Memory B cell (primary cell): ENCODE results near the gene LSM10.

Experiments used
- ATAC-seq: fragments of 150-1000 bp; cut with Tn5 transposase; 2 replicates; pipeline ENCODE4 v1.10.0; 2021; ENCODE audit warnings: low read depth, mild to moderate bottlenecking, moderate library complexity
- DNase-seq, 2 donors: peaks; one replicate each; pipeline ENCODE4 v3.0.0; 2022; ENCODE audit warnings: low spot score in 2 of 2
- H3K27ac Mint-ChIP-seq: one replicate; pipeline ENCODE4 v1.8.0; 2022; ENCODE audit warnings: mild to moderate bottlenecking, moderate library complexity, mixed read lengths
- H3K27me3 Mint-ChIP-seq: one replicate; pipeline ENCODE4 v1.8.0; 2022; ENCODE audit warnings: mixed read lengths
- H3K36me3 Mint-ChIP-seq: one replicate; pipeline ENCODE4 v1.8.0; 2022; ENCODE audit warnings: mild to moderate bottlenecking, mixed read lengths
- H3K4me1 Mint-ChIP-seq: one replicate; pipeline ENCODE4 v1.8.0; 2022; ENCODE audit warnings: mixed read lengths
- H3K4me3 Mint-ChIP-seq: one replicate; pipeline ENCODE4 v1.8.0; 2022; ENCODE audit warnings: mild to moderate bottlenecking, moderate library complexity, mixed read lengths
- H3K9me3 Mint-ChIP-seq: one replicate; pipeline ENCODE4 v1.8.0; 2022; ENCODE audit warnings: mixed read lengths

LSM10 gene

DNA sequence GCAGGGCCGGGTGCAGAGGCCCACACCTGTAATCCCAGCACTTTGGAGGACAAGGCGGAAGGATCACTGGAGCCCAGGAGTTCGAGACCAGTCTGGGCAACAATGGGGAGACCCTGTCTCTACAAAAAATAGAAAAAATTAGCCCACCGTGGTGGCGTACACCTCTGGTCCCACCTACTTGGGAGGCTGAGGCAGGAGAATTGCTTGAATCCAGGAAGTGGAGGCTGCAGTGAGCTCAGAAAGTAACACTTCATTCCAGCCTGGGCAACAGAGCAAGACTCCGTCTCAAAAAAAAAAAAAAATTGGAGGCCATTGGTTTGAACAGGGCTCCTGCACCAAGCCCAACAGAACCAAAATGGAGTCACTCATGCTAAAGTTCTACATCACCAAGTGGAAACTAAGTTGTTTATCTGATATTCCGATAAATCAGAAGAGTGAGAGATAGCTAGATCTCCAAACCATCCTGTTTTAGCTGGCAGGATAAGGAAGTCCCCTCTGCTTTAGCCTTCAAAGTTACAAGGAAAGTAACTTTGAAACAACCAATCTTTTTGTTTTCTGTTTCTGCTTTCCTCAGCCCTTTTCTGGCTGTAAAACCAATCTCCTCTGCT is 766 bp upstream of the LSM10 start:
- no peak for DNase-seq
- H3K4me3 Mint-ChIP-seq: no peak overlapping the region
- ATAC-seq: no peak
- H3K27ac Mint-ChIP-seq: peak overlapping the region; percentile 96
- H3K9me3 Mint-ChIP-seq: no peaks in the 10 kb centered on the region
- H3K4me1 Mint-ChIP-seq: peaks cover 27% of the 10 kb centered on the region
- peaks cover 6% of the 10 kb centered on the region for H3K36me3 Mint-ChIP-seq
- H3K27me3 Mint-ChIP-seq: no peaks in the 10 kb centered on the region

DNA sequence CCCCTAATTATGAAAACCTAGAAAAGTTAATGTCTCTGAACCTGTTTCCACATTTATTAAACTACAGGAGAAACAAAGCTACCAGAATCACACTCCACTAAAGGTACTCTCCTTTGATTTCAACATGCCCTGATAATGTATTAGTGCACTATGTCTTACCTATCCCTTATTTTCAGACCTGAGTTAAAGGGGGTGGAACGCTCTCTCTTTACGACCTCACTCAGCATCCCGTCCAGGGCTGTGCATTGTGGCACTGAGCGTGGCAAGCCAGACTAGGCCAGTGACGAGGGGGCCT is 678 bp downstream of the LSM10 start:
- Mint-ChIP-seq H3K36me3 (peaks cover 15% of the 10 kb centered on the region), H3K27ac (peak overlapping the region; percentile 96), H3K4me1 (peaks cover 37% of the 10 kb centered on the region), H3K27me3 (no peaks in the 10 kb centered on the region), H3K9me3 (no peaks in the 10 kb centered on the region), H3K4me3 (peak overlapping the region; percentile 97)
- DNase-seq (no peak), ATAC-seq (peak; percentile 26)

DNA sequence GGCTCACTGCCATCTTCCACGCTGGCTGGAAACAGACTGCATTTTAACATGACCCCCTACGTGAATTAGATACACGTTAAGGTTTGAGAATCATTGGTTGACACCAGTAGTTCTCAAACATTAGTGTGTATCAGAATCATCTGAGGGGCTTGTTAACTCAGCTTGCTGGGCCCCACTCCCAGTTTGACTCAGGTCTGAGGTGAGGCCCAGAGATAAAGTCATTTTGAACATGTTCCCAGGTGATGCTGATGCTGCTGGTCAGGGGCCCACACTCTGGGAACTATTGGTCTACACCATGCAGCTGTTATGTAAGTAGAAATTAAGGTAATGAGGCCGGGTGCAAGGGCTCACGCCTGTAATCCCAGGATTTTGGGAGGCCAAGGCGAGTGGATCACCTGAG is 1.3 kb downstream of the LSM10 start:
- Mint-ChIP-seq H3K36me3 (peaks cover 16% of the 10 kb centered on the region), H3K27me3 (no peaks in the 10 kb centered on the region), H3K9me3 (no peaks in the 10 kb centered on the region), H3K4me3 (peak overlapping the region; percentile 97), H3K27ac (peak overlapping the region; percentile 96), H3K4me1 (peaks cover 41% of the 10 kb centered on the region)
- no peak for ATAC-seq
- no peak for DNase-seq

DNA sequence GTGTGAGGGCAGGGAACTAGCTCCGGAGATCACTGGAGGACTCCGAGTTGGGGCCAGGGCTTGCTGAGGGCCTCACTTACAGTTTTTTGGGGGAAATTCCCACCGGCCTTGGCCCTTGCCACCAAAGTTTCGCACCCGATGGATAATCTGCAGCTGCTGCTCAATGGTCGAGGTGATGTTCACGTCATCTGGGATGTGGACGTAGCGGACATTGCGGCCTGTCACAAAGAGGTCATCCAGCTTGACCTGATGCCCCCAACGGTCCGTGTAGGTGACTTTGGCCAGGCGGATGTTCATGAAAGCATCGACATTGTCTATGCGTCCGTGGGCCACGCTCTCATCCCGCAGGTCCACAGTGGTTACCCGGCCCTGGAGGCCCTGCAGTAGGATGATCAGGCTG is 4.0 kb downstream of the LSM10 start:
- H3K4me3 Mint-ChIP-seq: no peak overlapping the region
- ATAC-seq: no peak
- no peak for DNase-seq
- H3K27me3 Mint-ChIP-seq: no peaks in the 10 kb centered on the region
- peaks cover 24% of the 10 kb centered on the region for H3K36me3 Mint-ChIP-seq
- peaks cover 54% of the 10 kb centered on the region for H3K4me1 Mint-ChIP-seq
- H3K9me3 Mint-ChIP-seq: no peaks in the 10 kb centered on the region
- H3K27ac Mint-ChIP-seq: no peak overlapping the region

DNA sequence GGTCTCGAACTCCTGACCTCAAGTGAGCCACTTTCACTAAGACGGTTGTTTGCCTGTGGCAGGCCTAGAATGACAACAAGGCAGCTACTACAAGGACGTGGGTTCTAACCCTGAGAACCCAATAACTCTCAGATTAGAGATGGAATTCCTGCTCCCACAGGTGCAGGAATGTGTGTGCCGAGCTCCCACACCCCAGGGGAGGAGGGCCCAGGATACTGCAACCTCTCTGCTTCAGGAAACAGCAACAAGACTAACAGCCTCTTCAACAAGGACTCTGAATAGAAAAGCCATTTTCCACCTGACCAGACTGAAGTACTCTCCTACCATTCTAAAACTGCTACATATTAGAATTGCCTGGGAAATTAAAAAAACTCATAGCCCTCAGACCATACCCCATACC is 4.9 kb downstream of the LSM10 start:
- H3K27me3 Mint-ChIP-seq: no peaks in the 10 kb centered on the region
- H3K4me3 Mint-ChIP-seq: no peak overlapping the region
- H3K36me3 Mint-ChIP-seq: peaks cover 24% of the 10 kb centered on the region
- ATAC-seq: no peak
- peak overlapping the region; percentile 47 for H3K27ac Mint-ChIP-seq
- H3K9me3 Mint-ChIP-seq: no peaks in the 10 kb centered on the region
- DNase-seq: no peak
- H3K4me1 Mint-ChIP-seq: peaks cover 53% of the 10 kb centered on the region

DNA sequence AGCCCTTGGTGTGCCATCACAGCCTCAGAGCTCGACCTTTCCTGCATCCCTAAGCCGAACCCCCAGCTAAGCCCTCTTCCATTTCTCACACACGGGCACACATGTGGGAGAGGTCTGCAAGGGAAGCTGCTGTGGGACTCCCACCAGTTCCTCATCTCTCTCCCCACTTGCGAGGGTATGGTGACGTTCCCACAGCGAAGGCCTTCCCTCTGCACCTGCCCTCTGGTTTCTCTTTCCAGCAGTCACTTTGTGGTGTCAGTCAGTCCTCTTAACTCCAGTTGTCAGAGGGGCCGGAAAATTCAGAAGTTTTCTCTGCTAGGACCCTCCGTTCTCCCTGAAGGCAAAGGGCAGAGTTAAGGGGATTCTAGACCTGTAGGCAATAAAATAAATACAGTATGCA is 6.4 kb downstream of the LSM10 start:
- Mint-ChIP-seq H3K27me3 (no peaks in the 10 kb centered on the region), H3K9me3 (no peaks in the 10 kb centered on the region), H3K36me3 (peaks cover 24% of the 10 kb centered on the region), H3K27ac (peak overlapping the region; percentile 84), H3K4me3 (peak overlapping the region; percentile 67), H3K4me1 (peaks cover 58% of the 10 kb centered on the region)
- DNase-seq (no peak), ATAC-seq (no peak)

DNA sequence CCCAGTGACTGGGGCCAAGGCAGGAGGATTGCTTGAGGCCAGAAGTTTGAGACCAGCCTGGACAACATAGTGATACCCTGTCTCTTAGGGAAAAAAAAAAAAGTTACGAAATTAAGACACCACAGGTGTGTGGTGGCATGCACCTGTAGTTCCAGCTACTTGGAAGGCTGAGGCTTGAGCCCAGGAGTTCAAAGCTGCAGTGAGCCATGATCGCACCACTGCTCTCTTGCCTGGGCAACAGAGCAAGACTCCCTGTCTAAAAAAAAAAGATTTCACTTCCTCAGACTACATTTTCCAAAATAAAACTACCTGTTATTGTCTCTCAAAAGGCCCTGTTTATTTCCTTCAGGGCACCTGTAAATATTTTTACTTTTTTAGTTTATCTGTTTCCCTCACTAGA is 7.3 kb downstream of the LSM10 start:
- DNase-seq (no peak), ATAC-seq (no peak)
- no peaks in the 10 kb centered on the region for H3K27me3 Mint-ChIP-seq
- peak overlapping the region; percentile 84 for H3K27ac Mint-ChIP-seq
- H3K4me3 Mint-ChIP-seq: peak overlapping the region; percentile 67
- peaks cover 59% of the 10 kb centered on the region for H3K4me1 Mint-ChIP-seq
- H3K9me3 Mint-ChIP-seq: no peaks in the 10 kb centered on the region
- H3K36me3 Mint-ChIP-seq: peaks cover 22% of the 10 kb centered on the region

DNA sequence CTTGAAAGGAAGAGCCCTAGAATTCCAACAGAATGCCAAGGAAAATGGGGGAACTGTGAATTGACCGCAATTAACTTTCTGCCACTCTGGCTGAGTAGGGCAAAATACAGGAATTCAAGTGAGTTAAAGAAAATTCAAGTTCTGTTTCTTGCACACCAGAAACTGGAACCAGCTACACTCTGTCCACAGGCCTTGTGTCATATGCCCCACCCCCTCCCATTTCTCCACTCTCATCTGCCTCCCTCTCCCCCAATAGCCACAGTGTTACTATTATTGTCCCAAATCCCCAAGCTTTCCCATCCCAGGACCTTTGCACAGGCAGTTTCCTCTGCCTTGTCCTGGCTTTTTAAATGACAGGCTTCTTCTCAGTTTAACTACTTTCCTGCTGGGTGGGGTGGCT is 7.7 kb downstream of the LSM10 start:
- no peak for DNase-seq
- H3K36me3 Mint-ChIP-seq: peaks cover 21% of the 10 kb centered on the region
- no peaks in the 10 kb centered on the region for H3K9me3 Mint-ChIP-seq
- peak overlapping the region; percentile 52 for H3K4me3 Mint-ChIP-seq
- H3K4me1 Mint-ChIP-seq: peaks cover 58% of the 10 kb centered on the region
- H3K27ac Mint-ChIP-seq: peak overlapping the region; percentile 84
- ATAC-seq: no peak
- no peaks in the 10 kb centered on the region for H3K27me3 Mint-ChIP-seq

DNA sequence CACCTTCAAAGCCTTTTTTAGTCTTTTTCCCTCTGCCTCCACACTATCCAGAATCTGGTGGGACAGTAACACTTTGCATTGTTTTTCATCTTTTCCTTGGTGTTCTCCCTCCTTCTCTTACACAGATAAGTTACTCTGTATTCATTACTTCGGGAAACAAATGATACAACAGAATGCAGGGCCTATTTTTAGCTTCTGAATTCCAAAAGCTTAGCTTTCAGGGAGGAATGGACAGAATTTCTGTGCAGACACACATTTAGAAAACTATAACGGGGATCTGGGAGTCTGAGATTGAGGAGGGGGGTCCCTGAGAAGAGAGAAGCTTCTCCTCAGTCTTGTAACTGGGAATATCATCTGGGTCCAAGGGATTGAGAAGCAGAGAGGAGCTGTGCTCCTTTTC is 8.4 kb downstream of the LSM10 start:
- peaks cover 62% of the 10 kb centered on the region for H3K4me1 Mint-ChIP-seq
- peak overlapping the region; percentile 68 for H3K4me3 Mint-ChIP-seq
- no peaks in the 10 kb centered on the region for H3K9me3 Mint-ChIP-seq
- ATAC-seq (no peak), DNase-seq (no peak)
- peaks cover 20% of the 10 kb centered on the region for H3K36me3 Mint-ChIP-seq
- H3K27me3 Mint-ChIP-seq: no peaks in the 10 kb centered on the region
- peak overlapping the region; percentile 84 for H3K27ac Mint-ChIP-seq

DNA sequence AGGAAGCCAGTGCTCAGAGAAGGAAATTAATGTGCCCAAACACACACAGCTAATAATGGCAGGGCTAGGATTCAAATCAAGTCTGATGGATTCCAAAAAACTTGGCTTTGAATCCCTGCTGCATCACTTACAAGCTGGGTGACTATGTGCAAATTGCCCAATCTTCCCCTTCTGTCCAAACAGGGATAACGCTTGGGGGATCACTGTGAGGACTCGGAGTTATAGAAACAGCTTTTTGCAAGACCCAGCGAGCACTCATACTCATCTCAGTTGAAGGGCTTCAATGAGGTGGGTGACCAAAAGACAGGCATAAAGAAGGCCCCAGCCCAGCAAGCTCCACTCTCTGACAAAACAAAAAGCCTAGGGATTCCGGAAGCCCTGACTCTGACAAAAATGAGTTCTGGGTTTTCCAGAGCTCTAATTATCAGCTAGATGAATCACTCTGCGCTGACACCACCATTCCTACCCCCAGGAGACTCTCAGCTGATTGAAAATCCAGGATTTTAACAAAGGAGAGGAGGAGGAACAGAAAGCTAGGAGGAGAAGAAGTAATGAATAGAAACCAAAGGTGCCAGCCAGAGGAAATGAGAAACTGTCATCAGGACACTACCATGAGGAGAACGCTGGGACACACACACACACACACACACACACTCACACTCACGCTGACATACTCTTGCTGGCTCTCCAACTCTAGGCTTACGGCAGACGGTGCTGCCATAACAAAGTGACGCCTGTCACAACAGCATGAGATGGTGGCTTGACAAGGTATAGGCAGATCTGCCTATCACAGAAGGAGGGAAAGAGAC is 10.4 kb downstream of the LSM10 start:
- Mint-ChIP-seq H3K4me1 (peaks cover 65% of the 10 kb centered on the region), H3K9me3 (no peaks in the 10 kb centered on the region), H3K27ac (peak overlapping the region; percentile 98), H3K4me3 (peak overlapping the region; percentile 87), H3K36me3 (peaks cover 12% of the 10 kb centered on the region), H3K27me3 (no peaks in the 10 kb centered on the region)
- no peak for DNase-seq
- ATAC-seq: no peak

DNA sequence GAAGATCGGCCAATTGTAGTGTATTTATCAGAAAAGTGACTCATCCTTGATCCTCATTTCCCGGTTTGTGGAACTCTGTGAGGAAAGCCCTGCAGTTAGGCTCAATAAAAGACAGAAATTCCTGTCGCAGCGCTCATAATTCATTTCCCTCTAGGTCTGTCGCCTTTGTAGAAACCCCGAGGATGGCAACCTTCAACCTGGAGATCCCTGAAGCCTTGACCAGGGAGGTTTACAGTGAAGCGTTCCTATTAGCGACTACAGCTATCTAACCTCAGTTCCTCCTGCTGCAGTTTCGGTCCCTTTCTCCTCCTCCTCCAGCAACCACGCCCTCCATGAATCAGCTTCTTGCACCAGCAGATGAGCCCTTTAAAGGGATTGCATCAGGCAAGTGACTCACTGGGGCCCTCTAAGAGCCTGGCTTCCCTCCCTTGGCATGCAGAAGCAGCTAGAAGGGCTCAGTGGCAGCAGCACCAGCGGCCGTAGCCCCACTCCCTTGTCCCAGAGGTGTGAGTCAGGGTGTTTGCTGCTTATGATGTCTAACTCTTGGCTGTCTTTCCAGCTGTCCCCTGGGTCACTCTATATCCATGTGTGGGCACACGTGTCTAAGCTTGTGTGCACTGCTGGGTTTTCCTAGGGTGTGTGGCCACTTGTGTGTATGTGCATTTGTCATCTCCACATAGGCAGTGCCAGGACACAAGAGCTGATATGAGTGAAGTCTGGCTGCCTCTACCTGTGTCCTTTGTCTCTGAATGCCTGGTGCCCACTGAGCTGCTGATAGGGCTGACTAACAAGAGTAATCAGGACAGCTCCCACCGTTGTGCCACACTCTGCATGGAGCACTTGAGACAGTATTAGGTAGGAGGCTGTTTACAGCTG is 11.2 kb downstream of the LSM10 start:
- DNase-seq (peak; percentile 55 to 75), ATAC-seq (peak; percentile 55)
- peaks cover 13% of the 10 kb centered on the region for H3K36me3 Mint-ChIP-seq
- no peaks in the 10 kb centered on the region for H3K27me3 Mint-ChIP-seq
- H3K27ac Mint-ChIP-seq: peak overlapping the region; percentile 98
- H3K9me3 Mint-ChIP-seq: no peaks in the 10 kb centered on the region
- H3K4me1 Mint-ChIP-seq: peaks cover 64% of the 10 kb centered on the region
- peak overlapping the region; percentile 87 for H3K4me3 Mint-ChIP-seq

DNA sequence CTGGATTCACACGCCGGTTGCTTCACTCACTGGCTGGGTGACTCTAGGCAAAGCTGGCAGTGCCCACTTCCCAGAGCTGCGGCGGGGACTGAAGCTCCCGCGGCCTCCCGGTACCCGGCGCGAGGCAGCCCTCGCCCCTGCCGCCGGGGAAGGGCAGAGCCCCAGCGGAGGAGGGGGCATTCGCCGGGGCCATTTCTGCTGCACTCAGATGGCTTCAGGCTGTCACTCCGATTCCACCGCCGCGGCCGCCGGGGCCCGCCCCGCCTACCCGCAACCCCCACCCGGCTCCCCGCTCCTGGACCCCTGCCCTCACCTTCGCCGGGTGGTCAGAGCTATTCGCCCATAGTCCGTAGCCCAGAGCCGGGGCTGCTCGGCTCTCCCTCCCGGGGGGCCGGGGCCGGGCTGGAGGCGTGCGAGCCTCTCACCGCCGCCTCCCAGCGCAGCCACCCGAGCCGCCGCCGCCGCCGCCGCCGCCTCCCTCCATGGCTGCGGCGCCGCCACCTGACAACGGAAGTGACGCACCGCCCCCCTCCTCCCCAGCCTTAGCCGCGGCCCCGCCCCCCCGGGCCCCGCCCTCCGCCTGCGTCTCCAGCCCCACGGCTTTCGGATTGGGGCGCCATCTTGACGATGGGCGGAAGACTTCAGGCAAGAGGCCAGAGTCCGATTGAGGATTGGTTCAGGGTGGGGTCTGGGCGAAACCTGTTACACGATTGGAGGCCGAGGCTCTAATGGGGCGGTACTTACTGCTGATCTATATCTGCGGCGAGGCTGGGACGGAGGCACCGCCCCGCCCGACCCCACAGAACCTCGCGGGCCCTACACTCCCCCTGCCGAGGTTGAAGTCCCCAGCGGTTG is 12.1 kb downstream of the LSM10 start, which contains the start of gene STK40:
Gene STK40 (minus strand): TSS at position 515 of the 855 bp plus-strand sequence. CDS start 24,592 bp downstream, outside the sequence.
- ATAC-seq (peak; percentile 84), DNase-seq (peak; percentile 84 to 93)
- no peaks in the 10 kb centered on the region for H3K27me3 Mint-ChIP-seq
- H3K27ac Mint-ChIP-seq: peak within 1 kb of the TSS; percentile 98
- H3K9me3 Mint-ChIP-seq: no peaks in the 10 kb centered on the region
- peaks cover 6% of the 10 kb centered on the region for H3K36me3 Mint-ChIP-seq
- peaks cover 62% of the 10 kb centered on the region for H3K4me1 Mint-ChIP-seq
- H3K4me3 Mint-ChIP-seq: peak within 1 kb of the TSS; percentile 87

DNA sequence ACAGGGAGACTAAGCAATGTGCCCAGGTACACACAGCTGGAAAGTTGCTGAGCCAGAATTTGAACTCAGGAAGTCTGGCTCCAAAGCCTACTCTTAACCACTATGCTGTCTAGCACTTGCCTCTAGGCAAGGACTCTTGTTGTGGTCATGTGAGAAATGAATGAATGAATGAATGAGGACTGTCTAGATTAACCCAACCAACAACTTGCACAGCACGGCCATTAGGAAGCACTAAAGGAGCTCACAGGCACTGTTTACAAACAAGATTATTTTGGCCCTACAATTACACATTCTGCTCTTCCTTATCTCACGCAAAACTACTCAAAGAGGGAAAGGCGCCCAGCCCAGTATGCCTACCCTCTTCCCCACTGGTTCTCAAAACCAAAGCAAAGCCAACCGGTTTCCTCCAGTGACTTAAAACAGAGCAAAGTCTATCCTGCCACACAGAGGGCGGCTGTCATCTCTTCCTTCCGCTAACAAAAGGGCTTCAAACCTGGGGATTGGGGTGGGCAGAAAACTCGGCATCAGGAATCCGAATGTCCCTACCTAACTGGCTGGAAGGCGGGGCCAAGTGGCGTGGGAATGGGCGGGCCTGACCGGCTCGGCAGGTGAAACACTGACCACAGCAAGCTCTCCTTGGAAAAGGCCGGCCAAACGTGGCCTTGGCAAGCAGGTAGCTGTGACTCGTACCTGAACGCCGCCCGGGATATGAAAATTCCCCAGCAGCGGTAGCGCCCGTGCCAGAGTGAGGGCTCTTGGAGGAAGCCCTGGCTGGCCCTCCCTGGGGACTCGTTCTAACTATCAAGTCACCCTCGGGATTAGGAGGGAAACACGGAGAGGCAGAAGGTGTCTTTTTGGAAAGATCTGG is 12.9 kb downstream of the LSM10 start:
- Mint-ChIP-seq H3K36me3 (peaks cover 6% of the 10 kb centered on the region), H3K4me1 (peaks cover 62% of the 10 kb centered on the region), H3K27ac (peak overlapping the region; percentile 98), H3K9me3 (no peaks in the 10 kb centered on the region), H3K4me3 (peak overlapping the region; percentile 87), H3K27me3 (no peaks in the 10 kb centered on the region)
- DNase-seq: no peak
- no peak for ATAC-seq
